ENCODE data around the gene OSBPL5.

DNA sequence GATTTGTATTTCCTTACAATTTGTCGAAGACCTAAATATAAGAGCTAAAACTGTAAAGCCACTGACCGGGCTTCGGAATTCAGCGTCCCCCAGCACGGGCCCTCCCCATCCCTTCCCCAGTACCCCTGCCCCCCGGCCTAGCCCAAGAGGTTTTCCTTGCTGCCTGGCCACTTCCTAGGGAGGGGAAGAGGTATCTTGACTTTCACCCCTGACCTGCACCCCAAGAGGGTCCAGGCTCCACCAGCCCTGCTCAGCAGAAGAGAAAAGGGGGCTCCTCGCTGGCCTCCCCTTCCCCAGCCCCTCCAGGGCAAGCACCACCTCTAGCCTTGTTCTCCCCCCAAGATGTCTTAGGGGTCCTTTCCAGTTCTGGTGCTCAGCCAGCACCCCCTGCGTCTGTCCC is 81.8 kb downstream of the OSBPL5 start:
- TF ChIP-seq, protein P1, sequence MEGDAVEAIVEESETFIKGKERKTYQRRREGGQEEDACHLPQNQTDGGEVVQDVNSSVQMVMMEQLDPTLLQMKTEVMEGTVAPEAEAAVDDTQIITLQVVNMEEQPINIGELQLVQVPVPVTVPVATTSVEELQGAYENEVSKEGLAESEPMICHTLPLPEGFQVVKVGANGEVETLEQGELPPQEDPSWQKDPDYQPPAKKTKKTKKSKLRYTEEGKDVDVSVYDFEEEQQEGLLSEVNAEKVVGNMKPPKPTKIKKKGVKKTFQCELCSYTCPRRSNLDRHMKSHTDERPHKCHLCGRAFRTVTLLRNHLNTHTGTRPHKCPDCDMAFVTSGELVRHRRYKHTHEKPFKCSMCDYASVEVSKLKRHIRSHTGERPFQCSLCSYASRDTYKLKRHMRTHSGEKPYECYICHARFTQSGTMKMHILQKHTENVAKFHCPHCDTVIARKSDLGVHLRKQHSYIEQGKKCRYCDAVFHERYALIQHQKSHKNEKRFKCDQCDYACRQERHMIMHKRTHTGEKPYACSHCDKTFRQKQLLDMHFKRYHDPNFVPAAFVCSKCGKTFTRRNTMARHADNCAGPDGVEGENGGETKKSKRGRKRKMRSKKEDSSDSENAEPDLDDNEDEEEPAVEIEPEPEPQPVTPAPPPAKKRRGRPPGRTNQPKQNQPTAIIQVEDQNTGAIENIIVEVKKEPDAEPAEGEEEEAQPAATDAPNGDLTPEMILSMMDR (IDR thresholded peaks at IDR 0.05; ENCODE audit: low read depth, low read length), result no peak
- TF ChIP-seq EZH2phosphoT487 (IDR thresholded peaks at IDR 0.05; ENCODE audit: low read depth), result no peak
